IPS DF 4.7 (cell line): ENCODE data around the gene ZFPM1.

Experiments used
- DNase-seq: peaks from one replicate; pipeline ENCODE4 v3.0.0-alpha.2; 2013; ENCODE audit warnings: low spot score; ENCODE audit errors: extremely low read depth

Gene ZFPM1

GRCh38 chr16:88448461-88449266 is 4.4 kb upstream of the ZFPM1 start:
- DNase-seq = no peak

DNA sequence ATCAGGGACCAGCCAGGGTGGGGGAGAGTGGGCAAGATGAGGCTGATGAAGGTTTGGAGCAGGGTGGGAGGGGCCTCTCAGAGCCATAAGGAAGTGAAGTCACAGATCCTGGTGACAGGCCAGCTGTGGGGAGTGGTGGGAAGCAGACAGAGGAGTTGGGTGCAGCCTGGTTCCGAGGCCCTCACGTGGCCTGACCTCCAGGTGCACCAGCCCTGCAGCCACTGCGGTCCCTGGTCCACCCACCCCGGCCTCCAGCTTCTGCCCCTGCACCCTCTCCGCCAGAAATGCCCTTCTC is 3.9 kb upstream of the ZFPM1 start:
- DNase-seq = no peak

GRCh38 chr16:88451586-88452481 is 1.2 kb upstream of the ZFPM1 start:
- DNase-seq = no peak

DNA sequence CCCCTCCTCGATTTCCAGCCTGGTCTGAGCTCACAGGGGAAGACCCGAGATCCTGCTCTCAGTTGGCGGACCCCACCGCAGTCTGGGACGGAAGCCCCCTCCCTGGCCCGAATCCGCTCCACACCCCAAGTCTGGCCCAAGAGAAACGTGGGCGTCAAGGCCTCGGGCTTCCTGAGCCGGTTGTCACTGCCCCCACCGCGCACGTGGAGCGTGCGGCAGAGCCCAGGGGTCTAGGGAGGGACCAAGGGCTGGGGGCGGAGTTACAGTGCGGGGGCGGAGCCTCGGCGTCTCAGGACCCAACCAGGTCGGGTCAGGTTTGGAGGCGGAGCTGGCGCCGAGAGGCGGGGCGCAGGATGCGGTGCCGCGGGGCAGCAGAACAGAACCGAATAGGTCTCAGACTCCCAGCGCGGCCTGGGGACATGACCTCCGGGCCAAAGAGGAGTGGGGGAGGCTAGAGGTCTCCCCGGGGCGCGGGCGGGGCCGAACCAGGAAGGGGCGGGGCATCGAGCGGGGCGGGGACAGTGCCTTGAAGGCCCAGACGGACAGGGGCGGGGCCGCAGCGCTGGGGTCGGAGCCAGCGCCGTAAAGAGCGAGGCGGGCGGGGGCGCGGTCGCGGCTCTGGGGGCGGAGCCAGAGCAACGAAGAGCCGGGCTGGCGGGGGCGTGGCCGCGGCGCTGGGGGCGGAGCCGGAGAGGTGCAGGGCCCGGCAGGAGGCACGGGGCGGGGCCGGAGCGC is 431 bp upstream of the ZFPM1 start:
- DNase-seq = no peak

DNA sequence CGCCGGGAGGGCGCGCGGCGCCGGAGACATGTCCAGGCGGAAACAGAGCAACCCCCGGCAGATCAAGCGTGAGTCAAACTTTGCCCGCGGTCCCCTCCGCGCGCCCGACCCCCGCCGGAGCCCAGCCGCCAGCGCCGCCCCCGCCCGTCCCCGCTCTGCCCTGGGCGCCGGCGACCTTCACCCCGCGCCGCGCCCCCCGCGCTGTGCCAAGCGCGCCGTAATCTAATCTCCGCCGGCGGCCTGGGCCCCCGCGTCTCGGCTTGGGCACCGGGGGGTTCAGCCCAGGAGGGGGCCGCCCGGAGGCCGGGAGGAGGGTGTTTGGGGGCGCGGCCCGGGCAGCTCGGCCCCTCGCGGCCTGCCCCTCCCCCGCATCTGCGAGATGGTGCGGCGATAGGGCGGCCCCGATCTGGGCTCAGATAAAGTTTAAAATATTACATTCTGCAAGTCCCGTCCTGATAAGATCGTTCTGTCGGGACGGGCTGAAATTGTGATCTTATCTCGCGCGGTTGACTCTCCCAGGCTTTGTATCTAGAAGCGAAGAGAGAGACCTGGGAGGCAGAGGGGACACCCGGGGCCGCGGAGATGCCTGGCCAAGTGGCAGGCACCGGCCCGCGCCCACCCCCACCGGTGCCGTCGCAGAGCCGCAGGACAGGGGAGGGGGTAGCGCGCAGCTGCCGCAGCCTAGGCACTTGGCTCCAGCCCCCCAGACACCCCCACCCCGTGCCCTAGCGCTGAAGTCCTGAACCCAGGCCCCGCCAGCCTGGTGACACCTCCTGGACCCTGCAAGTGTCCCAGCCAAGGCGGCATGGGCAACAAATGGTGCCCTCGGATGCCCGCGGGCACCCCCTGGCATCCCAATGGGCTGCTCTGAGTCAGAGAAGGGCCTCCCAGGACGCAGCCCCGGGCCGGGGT is 787 bp downstream of the ZFPM1 start:
- DNase-seq = no peak

DNA sequence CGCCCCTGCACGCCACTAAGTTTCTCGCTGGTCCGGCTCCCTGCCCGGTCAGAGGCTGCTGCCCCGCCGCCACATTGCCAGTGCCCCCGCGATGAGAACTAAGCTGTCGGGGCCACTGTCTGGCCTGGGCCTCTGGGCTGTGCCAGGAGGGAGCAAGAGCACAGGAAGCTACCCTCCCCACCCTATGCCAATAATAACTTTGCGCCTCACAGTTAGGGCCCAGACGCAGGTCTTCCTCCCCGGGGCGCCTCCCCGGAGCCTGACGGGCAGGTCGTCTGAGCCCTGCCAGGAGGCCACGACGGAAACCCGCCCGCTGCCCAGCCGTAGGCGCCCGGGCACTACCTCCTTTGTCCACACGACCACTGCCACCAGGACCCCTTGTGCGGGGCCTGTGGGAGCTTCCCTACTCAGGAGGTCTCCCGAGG is 1.5 kb downstream of the ZFPM1 start:
- DNase-seq = no peak

DNA sequence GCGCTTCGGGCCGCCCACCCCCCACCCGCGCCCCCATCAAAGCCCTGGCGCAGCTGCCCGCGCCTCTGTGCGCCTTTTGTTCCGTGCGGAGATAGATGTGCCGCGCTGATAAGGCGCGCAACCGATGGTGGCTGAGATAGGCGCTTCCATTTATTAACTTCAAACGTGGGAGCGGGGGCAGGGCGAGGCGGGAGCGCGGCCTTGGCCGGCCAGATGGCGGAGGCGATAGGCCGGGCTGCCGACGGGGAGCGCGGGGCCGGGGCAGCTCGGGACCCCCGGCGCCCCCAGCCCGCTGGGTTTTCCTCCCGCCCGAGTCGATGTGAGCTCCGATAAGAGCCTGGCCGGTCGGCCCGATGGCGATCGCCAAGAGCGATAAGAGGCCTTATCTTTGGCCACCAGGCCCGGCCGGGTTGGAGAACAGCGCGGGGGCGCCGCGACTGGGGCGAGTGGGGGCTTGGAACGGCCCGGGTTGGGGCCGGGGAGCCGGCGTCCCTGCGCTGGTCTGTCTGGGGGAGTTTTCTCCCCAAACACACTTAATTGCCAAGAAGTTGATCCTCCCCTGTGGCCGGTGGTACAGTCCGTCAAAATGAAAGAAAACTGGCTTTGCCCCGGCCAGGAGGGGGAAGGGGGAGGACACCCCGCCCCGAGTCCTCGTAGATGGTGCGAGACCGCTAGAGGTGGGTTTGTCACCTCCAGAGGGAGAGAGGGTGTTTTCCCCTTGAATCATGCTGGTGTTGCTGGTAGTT is 2.7 kb downstream of the ZFPM1 start:
- no peak for DNase-seq

- DNase-seq = no peak
These were observed 3.5 kb downstream of the ZFPM1 start for GRCh38 chr16:88456356-88457292.

DNA sequence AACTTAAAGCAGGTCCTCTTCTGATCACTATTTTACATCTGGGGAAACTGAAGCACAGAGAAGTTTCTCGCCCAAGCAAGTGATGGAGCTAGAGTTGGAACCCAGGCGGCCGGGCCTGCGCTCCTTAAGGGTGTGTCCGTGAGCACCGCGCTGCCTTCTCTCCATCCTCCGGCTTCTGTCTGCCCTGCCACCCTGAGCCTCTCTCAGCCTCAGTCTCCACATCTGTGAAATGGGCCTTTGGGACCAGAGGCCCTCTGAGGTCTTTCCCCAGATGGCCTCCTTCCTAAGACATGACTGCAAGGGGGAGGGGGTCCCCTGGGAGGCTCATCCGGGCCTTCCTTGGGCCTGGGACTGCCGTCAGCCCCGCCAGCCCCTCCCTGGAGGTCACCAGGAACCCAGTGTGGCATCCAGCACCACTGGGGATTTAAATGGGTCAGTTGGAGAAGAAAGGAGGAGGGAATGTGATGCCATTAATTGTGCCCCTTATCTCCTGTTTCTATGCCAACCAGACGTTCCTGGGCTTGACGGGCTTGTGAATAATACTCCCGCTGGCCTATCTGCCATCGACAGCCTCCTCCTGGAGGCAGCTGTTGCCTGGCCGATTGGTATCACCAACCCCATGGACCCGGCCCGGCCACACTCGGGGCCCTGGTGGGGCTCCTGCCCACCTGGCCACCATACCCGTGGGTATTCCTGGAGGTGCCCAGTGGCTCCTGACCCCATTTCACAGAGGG is 5.1 kb downstream of the ZFPM1 start:
- DNase-seq = no peak

DNA sequence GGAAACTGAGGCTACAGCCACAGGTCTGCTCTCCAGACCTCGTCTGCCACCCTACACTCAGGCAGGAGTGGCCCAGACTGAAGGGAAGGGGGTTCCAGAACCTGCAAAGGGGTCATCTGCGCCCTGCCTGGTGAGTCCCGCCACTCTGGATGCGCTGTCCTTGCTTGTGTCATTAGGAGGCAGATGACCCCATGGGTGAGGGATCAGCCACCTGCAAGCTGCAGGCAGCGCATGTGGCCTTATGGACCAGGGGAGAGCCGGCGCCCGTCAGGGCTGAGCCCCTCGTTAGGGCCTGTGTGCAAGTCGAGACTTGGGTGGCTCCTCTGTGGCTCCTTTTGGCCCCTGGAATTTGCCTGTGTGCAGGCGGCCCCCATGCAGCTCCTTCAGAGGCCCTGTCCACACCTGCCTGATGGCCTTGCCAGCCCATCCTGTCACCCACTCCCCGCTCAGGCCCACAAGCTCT is 5.7 kb downstream of the ZFPM1 start:
- no peak for DNase-seq

DNA sequence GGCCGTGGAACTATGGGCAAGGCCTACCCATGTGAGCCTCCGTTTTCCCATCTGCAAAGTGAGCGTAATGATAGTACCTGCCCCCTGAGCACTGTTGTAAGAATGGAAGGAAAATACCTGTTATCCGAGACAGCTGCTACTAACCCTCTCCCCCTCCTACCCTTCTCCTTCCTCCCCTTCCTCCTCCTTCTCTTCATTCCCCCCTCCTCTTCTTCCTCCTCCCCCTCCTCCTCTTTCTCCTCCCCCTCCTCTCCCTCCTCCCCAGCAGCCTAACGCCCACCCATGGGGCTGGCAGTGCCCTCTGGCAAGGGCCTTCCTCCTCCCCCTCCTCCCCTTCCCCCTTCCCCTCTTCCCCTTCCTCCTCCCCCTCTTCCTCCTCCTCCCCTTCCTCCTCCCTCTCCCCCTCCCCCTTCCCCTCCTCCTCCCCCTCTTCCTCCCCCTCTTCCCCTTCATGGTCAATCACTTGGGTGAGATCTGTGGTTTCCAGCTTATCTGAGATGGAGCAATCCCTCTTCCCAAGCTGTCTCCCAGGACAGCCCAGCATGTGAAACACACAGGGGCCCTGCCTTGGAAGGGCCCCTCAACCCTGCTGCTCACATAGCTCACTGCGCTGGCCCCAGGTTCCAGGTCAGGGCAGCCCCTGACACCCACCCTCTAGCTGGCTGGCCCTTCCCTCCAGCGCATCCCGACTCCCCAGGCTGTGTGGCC is 6.4 kb downstream of the ZFPM1 start:
- no peak for DNase-seq

DNA sequence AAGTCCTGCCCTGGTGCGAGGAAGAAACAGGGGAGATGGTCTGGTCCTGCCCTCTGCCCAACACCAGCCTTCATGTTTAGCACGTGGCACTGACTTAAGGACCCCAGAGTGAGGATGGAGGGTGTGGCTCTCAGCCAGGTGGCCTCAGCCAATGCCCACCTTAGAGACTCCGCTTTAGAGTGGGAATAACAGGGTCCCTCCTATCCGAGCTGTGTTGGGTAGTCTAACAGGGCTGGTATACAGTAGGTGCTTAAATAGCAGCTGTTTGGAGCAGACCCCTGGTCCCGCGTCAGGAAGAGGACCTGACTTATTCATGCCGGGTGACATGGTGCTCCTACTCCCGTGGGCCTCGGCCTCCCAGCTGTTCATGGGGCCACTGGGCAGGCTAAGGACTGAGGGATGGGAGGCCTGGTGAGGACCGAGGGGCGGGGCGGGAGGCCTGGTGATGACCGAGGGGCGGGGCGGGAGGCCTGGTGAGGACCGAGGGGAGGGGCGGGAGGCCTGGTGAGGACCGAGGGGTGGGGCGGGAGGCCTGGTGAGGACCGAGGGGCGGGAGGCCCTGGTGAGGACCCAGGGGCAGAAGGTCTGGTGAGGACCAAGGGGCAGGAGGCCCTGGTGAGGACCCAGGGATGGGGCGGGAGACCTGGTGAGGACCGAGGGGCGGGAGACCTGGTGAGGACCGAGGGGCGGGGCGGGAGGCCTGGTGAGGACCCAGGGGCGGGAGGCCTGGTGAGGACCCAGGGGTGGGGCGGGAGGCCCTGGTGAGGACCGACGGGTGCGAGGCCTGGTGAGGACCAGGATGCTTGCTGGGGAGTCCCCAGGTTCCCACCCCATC is 7.6 kb downstream of the ZFPM1 start:
- no peak for DNase-seq

GRCh38 chr16:88461331-88462269 is 8.5 kb downstream of the ZFPM1 start:
- no peak for DNase-seq

- DNase-seq = no peak
These were observed 9.3 kb downstream of the ZFPM1 start for GRCh38 chr16:88462396-88462795.

- no peak for DNase-seq
These were observed 10.3 kb downstream of the ZFPM1 start for GRCh38 chr16:88463411-88463810.
